Vagina (tissue), 2 donors: ENCODE results near the gene ATP8B2.
"Not testable (repeated sequence)": the region's sequence is repeated elsewhere in the genome, so short reads cannot be mapped to it uniquely, and the experiment has no call there.

ENCODE experiments used
- POLR2A ChIP-seq, 2 donors: fragments of 450-650 bp; IDR thresholded peaks; one replicate each; pipeline ENCODE4 v1.6.1; 2017; ENCODE audit warnings: antibody characterized with exemption in 2 of 2, mild to moderate bottlenecking in 2 of 2, moderate library complexity in 2 of 2
- POLR2AphosphoS5 ChIP-seq, 2 donors: sonication (generic); formaldehyde crosslinking; IDR thresholded peaks; one replicate each; pipeline ENCODE4 v1.9.0; 2017; ENCODE audit warnings: antibody characterized with exemption in 2 of 2, mild to moderate bottlenecking in 2 of 2, low read depth in 1 of 2; ENCODE audit not compliant: insufficient read depth in 1 of 2
- TF ChIP-seq, protein P1 (sequence below), 3 experiments: fragments of 450-650 bp in 2 of 3; fragments of 200-600 bp in 1 of 3; sonication (generic) in 1 of 3; IDR thresholded peaks; one replicate each; pipeline ENCODE4 v1.5.1; 2017 to 2019; ENCODE audit warnings: antibody characterized with exemption in 3 of 3, mild to moderate bottlenecking in 2 of 3, moderate library complexity in 2 of 3

DNA sequence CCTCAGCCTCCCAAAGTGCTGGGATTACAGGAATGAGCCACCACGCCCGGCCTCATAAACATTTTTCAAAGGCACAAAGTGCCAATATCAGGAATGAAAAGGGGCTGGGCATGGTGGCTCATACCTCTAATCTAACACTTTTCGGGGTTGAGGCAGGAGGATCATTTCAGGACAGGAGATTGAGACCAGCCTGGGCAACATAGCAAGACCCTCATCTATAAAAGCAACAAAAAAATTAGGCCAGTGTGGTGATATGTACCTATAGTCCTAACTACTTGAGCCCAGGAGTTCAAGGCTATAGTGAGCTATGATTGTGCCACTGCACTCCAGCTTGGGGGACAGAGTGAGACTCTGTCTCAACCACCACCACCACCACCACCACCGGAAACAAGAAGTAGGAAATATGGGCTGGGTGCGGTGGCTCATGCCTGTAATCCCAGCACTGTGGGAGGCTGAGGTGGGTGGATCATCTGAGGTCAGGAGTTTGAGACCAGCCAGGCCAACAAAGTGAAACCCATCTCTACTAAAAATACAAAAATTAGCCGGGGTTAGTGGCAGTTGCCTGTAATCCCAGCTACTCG is 48.5 kb downstream of the ATP8B2 start:
- TF ChIP-seq, protein P1, sequence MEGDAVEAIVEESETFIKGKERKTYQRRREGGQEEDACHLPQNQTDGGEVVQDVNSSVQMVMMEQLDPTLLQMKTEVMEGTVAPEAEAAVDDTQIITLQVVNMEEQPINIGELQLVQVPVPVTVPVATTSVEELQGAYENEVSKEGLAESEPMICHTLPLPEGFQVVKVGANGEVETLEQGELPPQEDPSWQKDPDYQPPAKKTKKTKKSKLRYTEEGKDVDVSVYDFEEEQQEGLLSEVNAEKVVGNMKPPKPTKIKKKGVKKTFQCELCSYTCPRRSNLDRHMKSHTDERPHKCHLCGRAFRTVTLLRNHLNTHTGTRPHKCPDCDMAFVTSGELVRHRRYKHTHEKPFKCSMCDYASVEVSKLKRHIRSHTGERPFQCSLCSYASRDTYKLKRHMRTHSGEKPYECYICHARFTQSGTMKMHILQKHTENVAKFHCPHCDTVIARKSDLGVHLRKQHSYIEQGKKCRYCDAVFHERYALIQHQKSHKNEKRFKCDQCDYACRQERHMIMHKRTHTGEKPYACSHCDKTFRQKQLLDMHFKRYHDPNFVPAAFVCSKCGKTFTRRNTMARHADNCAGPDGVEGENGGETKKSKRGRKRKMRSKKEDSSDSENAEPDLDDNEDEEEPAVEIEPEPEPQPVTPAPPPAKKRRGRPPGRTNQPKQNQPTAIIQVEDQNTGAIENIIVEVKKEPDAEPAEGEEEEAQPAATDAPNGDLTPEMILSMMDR (IDR thresholded peaks at IDR 0.05) = not testable (repeated sequence)
- not testable (repeated sequence) for TF ChIP-seq POLR2AphosphoS5 (IDR thresholded peaks at IDR 0.05; ENCODE audit: insufficient read depth in 1 of 2, low read depth in 1 of 2); POLR2A (IDR thresholded peaks at IDR 0.05)
